GM18951 (cell line): ENCODE results near the gene ASH1L.
"Not testable (repeated sequence)": the region's sequence is repeated elsewhere in the genome, so short reads cannot be mapped to it uniquely, and the experiment has no call there.

Experiments used
- POLR2A ChIP-seq: IDR thresholded peaks from 4 replicates; pipeline ENCODE4 v1.6.1; 2011; ENCODE audit warnings: mild to moderate bottlenecking; ENCODE audit not compliant: insufficient read length, insufficient read depth; ENCODE audit errors: extremely low read depth
- in situ Hi-C: fragments of 300-500 bp; cut with MboI; formaldehyde crosslinking; loops from one replicate; pipeline ENCODE4 v1.12.0; 2022; ENCODE audit warnings: low sequenced_read_pairs, mixed read lengths, inconsistent platforms; ENCODE audit not compliant: unreplicated experiment

ASH1L gene

DNA sequence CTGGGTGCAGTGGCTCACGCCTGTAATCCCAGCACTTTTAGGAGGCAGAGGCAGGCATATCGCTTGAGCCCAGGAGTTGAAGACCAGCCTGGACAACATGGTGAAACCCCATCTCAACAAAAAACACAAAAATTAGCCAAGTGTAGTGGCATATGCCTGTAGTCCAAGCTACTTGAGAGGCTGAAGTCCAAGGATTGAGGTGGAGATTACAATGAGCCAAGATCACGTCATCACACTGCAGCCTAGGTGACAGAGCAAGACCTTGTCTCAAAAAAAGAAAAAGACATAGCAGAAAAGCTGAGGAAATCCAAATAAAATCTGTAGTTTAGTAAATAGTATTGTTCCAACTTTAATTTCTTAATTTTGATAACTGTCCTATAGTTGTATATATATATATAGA, 11.5 kb upstream of the ASH1L start:
- in situ Hi-C loops = no loop called here
- TF ChIP-seq POLR2A = no peak

DNA sequence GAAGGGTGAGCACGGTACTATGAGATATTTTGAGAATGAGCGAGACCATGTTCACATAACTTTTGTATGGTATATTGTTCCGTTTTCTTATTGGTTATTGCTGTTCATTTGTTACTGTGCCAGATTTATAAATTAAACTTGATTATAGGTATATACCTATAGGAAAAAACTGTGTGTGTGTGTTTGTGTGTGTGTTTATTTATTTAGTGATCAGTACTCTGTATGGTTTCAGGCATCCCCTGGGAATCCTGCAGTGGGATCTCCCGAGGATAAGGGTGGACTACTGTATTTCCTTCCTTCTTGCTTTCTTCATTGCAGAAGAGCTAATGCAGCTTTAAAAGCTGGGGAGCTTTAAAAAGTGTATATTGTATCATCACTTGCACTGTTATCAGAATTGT, 8.0 kb upstream of the ASH1L start:
- in situ Hi-C loops = no loop called here
- no peak for TF ChIP-seq POLR2A

- no peak for TF ChIP-seq POLR2A
- in situ Hi-C loops = no loop called here
Measured at GRCh38 chr1:155569988-155570592, 7.5 kb upstream of the ASH1L start.

GRCh38 chr1:155563377-155564022, 897 bp upstream of the ASH1L start:
- in situ Hi-C loops = not testable (repeated sequence)

- peak; percentile 27 for TF ChIP-seq POLR2A
Measured at GRCh38 chr1:155561779-155562580, 623 bp downstream of the ASH1L start.

DNA sequence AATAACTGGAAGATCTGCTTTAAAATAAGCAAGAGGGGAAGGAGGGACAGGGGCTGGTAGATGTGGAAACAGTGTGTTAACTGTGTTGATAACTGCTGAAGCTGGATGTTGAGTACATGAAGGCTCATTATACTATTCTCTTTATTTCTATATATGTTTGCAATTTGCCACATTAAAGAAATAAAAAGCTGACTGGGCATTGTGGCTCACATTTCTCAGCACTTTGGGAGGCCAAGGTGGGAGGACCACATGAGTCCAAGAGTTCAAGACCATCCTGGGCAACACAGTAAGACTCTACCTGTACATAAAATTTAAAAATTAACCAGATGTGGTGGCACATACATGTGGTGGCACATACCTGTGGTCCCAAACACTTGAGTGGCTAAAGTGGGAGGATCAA, 6.7 kb downstream of the ASH1L start:
- no peak for TF ChIP-seq POLR2A
- in situ Hi-C loops = no loop called here

More at GRCh38 chr1:155561779-155562580, 623 bp downstream of the ASH1L start:
- in situ Hi-C loops = not testable (repeated sequence)

DNA sequence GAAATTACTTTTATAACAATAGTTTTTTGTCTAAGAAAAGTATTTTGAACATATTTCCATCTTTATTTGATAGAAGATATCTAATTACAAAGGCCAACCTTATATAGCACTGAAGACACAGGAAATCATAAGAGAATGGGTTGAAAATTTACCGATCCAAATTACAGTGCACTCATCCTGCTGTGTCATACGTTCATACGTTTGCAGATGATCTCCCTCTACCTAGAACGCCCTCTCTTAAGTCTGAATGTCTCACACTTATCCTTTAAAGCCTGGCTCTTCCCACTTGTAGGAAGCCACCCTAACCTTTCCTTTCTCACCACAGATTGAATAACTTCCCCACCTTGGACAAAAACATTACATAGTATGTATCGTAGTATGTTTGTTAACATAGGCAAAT, 9.3 kb downstream of the ASH1L start:
- in situ Hi-C loops = no loop called here
- no peak for TF ChIP-seq POLR2A

DNA sequence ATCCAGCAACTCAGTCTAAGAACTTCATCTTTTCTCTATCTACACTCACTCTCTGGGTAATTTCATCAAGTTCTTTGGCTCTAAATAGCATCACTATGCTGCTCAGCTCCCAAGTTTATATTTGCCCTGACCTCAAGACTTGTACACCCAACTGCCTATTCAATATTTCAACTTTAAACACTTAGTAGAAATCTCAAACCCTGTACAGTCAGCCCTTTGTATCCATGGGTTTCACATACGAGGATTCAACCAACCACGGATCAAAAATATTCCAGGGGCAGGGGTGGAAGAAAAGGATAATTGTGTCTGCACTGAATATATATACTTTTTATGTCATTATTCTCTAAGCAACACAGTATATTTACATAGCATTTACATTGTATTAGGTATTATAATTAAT, 13.9 kb downstream of the ASH1L start:
- in situ Hi-C loops = no loop called here
- TF ChIP-seq POLR2A = no peak

DNA sequence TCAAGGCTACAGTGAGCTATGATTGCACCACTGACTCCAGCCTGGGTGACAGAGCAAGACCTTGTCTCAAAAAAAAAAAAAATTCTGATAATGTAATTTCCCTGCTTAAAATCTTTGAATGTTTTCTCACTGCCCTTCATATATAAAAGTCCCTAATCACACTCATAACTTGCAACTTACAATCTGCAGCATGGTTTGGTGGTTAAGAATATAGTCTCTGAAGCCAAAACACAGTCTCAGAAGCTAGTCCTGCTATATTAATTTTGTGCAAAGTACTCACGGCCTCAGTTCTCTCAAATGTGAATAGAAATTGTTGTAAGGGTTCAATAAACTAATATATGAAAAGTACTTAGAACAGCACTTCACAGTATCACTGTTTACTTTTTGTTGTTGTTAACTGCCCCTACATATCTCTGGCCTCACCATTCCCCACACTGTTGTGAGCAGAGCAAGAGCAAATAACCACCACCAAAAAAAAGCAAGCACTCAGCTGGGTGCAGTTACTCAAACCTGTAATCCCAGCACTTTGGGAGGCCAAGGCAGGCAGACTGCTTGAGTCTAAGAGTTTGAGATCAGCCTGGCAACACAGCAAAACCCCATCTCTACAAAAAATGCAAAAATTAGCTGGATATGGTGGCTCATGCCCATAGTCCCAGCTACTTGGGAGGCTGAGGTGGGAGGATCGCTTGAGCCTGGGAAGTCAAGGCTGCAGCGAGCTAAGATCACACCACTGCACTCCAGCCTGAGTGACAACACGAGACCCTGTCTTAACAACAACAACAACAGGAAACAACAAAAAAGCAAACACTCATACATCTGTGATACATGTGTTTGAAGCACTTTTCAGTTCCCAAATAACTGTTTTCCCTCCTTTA, 22.4 kb downstream of the ASH1L start:
- no peak for TF ChIP-seq POLR2A
- in situ Hi-C loops = no loop called here

DNA sequence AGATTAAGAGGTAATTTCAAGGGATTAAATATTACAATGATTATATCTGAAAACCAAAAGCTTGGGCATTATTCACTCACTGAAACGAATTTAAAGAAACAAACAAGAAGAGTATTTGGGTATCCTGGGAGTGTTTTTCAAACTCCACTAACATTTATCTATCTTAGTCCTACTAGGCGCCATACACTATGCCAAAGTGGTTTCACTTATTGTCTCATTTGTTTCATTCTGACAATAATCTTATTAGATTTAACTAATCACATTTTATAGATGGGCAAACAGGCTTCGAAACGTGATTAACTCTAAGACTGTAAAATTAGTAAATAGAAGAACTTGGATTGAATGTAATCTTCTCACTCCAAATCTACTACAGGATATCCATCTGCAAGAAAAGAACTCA, 25.4 kb downstream of the ASH1L start:
- no peak for TF ChIP-seq POLR2A
- in situ Hi-C loops = no loop called here

- TF ChIP-seq POLR2A = no peak
- in situ Hi-C loops = no loop called here
Measured at GRCh38 chr1:155531624-155532023, 31.0 kb downstream of the ASH1L start.

DNA sequence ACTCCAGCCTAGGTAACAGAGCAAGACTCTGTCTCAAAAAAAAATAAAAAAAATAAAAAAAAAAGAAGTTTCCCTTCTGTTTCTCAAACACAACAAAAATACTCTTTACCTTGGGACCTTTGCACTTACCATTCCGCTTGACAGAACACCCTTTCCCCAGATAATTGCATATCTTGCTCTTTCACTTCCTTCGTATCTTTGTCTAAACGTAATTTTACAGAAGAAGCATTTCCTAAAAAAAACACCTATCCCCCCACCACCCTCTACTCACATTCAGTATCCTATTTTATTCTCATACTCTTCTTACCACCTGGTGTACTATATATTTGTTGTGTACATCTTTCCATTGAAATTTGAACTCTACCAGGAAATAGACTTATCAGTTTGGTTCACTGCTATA, 32.7 kb downstream of the ASH1L start:
- in situ Hi-C loops = no loop called here
- TF ChIP-seq POLR2A = no peak

GRCh38 chr1:155529109-155529508, 33.5 kb downstream of the ASH1L start:
- in situ Hi-C loops = no loop called here

More at GRCh38 chr1:155529109-155529508, 33.5 kb downstream of the ASH1L start:
- no peak for TF ChIP-seq POLR2A
